ENCODE data around the gene SMIM7.

SMIM7 gene

GRCh38 chr19:16604615-16605014 is 55.3 kb downstream of the SMIM7 start:
- no peak for DNase-seq (ENCODE audit: insufficient read length, low spot score)
- no peak for TF ChIP-seq POLR2A (IDR thresholded peaks at IDR 0.05; ENCODE audit: low read depth, low read length)
- no peak for FAIRE-seq

GRCh38 chr19:16603090-16603489 is 56.9 kb downstream of the SMIM7 start:
- TF ChIP-seq POLR2A (IDR thresholded peaks at IDR 0.05; ENCODE audit: low read depth, low read length) = no peak
- no peak for DNase-seq (ENCODE audit: insufficient read length, low spot score)
- no peak for FAIRE-seq

DNA sequence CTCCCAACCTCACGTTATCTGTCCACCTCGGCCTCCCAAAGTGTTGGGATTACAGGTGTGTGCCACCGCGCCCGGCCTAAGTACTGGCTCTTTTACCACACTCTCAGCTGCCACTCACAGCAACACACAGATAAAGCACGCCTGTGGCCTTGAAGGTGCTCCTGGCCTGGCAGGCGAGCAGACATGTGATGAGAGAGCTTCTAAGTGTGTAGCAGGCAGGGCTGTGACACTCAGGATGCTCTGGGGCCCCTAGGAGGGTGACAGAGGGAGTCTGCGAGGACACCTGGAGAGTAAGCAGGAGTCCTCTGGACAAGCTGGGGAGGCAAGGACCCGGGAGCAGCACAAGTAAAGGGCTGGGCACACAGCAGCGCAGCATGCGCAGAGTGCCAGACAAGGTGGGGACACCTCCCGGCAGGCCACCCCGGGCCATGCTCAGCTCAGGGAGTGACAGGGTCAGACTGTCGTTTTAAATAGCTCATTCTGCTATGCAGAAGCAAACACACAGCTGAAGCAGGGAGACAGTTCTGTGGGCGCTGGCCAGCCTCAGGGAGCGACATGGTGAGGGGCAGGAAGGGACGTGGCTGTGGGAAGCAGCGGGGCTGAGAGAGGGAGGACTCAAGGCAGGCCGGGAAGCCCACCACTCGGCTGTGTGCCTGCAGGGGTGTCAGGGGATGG is 58.4 kb downstream of the SMIM7 start:
- FAIRE-seq (no peak), DNase-seq (ENCODE audit: insufficient read length, low spot score) (no peak)
- no peak for TF ChIP-seq POLR2A (IDR thresholded peaks at IDR 0.05; ENCODE audit: low read depth, low read length)

DNA sequence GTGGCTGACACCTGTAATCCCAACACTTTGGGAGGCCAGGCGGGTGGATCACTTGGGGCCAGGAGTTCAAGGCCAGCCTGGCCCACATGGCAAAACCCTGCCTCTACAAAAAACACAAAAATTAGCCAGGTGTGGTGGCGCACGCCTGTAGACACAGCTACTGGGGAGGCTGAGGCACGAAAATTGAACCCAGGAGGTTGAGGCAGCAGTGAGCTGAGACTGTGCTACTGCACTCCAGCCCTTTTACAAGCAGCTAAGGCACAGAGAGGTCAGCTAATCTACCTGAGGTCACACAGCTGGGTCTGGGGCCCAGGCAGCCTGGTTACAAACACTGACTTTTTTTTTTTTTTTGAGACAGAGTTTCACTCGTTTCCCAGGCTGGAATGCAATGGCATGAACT is 59.1 kb downstream of the SMIM7 start:
- DNase-seq (ENCODE audit: insufficient read length, low spot score) (no peak), FAIRE-seq (no peak)
- TF ChIP-seq POLR2A (IDR thresholded peaks at IDR 0.05; ENCODE audit: low read depth, low read length) = no peak

DNA sequence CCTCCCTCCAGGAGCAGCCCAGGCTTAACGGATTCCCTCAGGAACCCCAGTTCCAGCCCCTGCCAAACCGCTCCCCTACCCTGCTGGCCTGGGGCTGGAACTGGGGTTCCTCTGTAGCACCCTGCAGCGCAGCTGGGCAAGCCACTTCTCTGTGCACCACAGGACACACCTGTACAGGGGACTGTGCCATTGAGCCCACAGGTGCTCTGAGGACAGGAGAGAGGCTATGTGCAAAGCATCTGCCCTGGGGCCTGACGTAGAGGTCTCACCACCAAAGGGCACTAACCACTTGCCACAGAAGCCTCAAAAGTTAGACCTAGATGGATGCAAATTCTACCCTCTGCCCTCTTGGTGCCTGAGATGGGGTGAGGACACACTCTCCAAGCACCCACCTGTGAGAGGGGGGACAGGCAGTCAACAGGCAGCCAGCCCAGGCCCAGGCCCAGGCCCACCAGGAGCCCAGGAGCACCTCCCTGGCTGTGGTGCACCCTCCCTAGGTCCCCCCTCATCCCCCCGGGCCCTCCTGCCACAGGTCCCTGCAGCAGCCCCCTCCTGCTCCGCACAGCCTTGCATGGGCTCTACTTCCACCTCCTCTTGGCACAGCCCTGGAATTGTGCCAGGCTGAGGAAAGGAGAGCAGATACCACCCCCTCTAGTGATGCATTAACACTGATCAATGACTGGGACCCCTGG is 60.1 kb downstream of the SMIM7 start:
- no peak for FAIRE-seq
- TF ChIP-seq POLR2A (IDR thresholded peaks at IDR 0.05; ENCODE audit: low read depth, low read length) = no peak
- DNase-seq (ENCODE audit: insufficient read length, low spot score) = no peak

DNA sequence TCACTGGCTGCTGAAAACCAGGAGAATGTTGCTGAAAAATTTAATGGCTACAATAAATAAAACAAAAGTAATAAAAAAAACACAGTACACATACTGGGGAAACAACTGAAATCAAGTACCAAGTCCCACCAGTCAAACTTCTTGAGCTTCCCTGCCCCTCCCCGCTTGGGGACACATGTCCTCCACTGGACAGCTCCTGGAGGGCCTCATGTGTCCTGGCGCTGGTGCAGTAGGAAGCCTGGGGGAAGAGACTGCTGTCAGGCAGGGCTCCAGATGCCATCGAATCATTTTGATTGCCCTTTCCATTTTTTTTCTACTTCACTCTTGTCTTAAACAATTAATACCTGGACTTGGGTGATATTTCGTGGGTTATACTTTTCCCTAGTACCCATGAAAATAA is 61.1 kb downstream of the SMIM7 start:
- DNase-seq (ENCODE audit: insufficient read length, low spot score) = no peak
- no peak for FAIRE-seq
- TF ChIP-seq POLR2A (IDR thresholded peaks at IDR 0.05; ENCODE audit: low read depth, low read length) = no peak

DNA sequence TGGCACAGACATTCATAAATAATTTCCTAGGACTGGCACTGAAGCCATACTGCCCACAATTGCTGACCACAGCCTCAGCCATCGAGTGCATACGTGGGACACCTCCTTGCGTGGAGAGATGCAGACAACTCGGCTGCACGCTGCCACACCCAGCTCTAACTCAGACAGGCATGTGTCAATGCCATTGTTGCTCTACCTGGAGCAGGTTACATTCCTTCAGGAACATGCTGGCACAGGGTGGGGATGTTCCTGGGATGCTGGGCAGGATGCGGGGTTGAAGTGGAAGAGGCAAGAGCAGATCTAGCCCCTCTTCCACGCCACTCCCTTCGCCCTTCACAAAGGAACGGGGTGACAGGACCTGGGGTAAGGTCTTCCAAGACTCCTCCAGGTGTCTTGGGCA is 63.5 kb downstream of the SMIM7 start:
- FAIRE-seq (no peak), DNase-seq (ENCODE audit: insufficient read length, low spot score) (no peak)
- no peak for TF ChIP-seq POLR2A (IDR thresholded peaks at IDR 0.05; ENCODE audit: low read depth, low read length)
